GM13976 (cell line): ENCODE results near the gene SZT2.

Experiments
- DNase-seq: peaks from one replicate; pipeline ENCODE4 v3.0.0; 2012; ENCODE audit warnings: low spot score
- in situ Hi-C: fragments of 300-500 bp; cut with MboI; formaldehyde crosslinking; loops from one replicate; pipeline ENCODE4 v1.12.0; 2022; ENCODE audit warnings: low sequenced_read_pairs, mixed read lengths, inconsistent platforms; ENCODE audit not compliant: unreplicated experiment
- TF ChIP-seq, protein P1 (sequence below): IDR thresholded peaks from 2 replicates; pipeline ENCODE4 v1.5.1; 2012; ENCODE audit warnings: borderline replicate concordance, mild to moderate bottlenecking; ENCODE audit not compliant: insufficient read depth; ENCODE audit errors: extremely low read depth, missing control alignments, control extremely low read depth

The SZT2 gene

DNA sequence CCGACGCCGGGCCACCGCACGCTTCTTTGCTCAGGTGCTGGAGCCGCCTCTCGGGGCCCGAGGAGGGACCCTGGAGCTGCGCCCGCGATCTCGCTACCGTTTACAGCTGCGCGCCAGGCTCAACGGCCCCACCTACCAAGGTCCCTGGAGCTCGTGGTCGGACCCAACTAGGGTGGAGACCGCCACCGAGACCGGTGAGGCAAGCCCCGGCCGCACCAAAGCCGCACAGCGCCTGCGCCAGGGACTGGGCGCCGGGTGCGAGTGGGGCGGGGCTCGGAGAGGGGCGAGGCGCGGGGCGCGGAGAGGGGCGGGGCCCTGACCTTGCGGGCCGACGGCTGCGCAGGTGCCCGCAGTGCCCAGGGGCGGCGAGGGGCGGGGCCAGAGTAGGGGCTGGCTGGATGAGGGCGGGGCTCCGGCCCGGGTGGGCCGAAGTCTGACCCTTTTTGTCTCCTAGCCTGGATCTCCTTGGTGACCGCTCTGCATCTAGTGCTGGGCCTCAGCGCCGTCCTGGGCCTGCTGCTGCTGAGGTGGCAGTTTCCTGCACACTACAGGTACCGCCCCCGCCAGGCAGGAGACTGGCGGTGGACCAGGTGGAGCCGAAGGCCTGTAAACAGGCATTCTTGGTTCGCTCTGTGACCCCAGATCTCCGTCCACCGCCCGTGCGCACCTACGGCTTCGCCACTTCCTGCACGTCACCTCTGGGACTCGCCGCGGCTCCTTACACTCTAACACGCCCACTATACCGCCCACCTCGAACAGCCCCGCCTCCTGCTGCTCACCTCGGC lies 40.7 kb upstream of the SZT2 start:
- TF ChIP-seq, protein P1, sequence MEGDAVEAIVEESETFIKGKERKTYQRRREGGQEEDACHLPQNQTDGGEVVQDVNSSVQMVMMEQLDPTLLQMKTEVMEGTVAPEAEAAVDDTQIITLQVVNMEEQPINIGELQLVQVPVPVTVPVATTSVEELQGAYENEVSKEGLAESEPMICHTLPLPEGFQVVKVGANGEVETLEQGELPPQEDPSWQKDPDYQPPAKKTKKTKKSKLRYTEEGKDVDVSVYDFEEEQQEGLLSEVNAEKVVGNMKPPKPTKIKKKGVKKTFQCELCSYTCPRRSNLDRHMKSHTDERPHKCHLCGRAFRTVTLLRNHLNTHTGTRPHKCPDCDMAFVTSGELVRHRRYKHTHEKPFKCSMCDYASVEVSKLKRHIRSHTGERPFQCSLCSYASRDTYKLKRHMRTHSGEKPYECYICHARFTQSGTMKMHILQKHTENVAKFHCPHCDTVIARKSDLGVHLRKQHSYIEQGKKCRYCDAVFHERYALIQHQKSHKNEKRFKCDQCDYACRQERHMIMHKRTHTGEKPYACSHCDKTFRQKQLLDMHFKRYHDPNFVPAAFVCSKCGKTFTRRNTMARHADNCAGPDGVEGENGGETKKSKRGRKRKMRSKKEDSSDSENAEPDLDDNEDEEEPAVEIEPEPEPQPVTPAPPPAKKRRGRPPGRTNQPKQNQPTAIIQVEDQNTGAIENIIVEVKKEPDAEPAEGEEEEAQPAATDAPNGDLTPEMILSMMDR = no peak
- peak; percentile 75 for DNase-seq
- in situ Hi-C loops = no loop called here

DNA sequence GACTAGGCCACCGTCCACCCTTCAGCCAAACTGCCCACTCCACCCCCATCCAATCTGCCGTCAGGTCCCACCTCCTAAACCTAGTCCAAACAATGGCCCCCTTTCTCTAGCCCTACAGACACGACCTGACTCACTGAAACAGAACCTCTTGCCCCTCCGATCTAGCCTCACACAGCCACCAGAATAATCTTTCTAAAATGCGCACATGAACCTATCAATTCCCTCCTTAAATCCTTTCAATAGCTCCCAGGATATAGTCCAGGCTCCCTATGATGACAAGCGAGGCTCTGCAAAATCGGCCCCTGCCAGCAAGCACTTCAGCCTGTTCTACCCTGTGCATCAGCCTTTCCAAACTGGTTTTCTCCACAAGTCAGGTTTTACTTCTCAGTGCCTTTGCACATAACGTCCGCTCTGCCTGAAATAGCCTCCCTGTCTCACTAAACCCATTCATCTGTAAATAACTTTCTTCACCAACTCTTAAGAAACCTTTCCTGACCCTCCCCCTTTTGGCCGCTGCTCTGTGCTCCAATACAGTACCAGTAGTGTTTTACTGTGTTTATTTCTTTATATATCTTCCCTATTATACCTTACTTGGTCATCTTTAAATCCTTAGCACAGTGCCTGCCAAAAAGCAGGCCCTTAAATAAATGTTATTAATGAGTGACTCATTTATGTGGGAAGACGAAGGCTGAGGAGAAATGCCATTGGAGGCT lies 39.9 kb upstream of the SZT2 start:
- TF ChIP-seq, protein P1 = no peak
- no peak for DNase-seq
- in situ Hi-C loops = loop anchor here (25.0 kb wide), 1 partner anchor 112 kb away; no protein-coding TSS in a partner anchor

DNA sequence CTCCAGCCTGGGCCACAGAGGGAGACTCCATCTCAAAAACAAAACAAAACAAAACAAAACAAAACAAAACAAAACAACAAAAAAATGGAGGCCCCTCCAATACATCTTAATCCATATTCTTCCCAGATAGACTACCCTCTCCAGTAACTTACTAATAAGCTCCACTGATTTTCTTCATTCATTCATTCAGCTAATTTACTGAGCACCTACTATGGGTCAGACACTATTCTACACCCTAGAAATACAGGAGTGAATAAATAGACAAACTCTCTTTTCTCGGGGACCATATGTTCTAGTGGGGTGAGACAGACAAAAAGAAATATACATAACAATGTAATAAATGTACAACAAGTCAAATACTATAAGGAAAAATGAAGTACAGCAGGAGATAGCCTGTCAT lies 38.7 kb upstream of the SZT2 start:
- TF ChIP-seq, protein P1 = no peak
- DNase-seq = no peak
- in situ Hi-C loops = loop anchor here (25.0 kb wide), 1 partner anchor 114 kb away; no protein-coding TSS in a partner anchor

DNA sequence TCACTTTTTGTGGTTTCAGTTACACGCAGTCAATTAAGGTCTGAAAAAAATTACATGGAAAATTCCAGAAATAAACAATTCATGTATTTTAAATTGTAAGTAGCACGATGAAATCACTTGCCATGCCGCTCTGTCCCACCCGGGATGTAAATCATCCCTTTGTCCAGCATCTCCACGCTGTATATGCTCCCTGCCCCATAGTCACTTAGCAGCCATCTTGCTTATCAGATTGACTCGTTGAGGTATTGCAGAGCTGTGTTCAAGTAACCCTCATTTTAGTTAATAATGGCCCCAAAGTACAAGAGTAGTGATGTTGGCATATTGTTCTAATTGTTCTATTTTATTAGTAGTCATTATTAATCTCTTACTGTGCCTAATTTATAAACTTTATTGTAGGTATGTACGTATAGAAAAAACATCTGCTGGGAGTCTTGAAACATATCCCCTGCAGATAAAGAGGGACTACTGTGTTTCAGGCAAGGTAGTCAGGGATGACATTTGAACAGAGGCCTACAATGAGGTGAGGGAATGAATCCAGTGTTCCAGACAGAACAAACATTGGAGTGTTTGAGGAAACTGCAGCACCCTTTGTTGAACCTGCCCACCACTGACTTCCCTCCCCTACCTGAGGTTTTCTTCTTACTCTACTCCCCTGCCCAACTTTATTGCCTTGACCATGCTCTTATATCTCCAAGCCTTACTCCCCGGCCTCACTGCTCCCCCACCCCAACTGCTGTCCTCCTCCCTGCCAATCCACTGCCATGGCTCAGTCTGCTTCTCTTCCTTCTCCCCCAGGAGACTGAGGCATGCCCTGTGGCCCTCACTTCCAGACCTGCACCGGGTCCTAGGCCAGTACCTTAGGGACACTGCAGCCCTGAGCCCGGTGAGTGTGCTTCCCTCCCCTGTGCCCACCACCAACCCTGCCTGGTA lies 38.0 kb upstream of the SZT2 start:
- DNase-seq = no peak
- TF ChIP-seq, protein P1 = no peak
- in situ Hi-C loops = loop anchor here (25.0 kb wide), 1 partner anchor 114 kb away; no protein-coding TSS in a partner anchor

DNA sequence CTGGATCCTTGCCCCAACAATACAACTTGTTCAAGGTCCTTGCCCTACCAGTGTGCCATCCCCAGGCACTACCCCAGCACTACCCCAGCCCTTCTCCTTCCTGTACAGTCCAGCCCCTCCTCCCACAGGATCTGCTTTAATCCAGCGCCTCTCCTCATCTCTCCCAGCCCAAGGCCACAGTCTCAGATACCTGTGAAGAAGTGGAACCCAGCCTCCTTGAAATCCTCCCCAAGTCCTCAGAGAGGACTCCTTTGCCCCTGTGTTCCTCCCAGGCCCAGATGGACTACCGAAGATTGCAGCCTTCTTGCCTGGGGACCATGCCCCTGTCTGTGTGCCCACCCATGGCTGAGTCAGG lies 37.4 kb upstream of the SZT2 start:
- no peak for DNase-seq
- TF ChIP-seq, protein P1 = no peak
- in situ Hi-C loops = loop anchor here (25.0 kb wide), 1 partner anchor 115 kb away; no protein-coding TSS in a partner anchor

DNA sequence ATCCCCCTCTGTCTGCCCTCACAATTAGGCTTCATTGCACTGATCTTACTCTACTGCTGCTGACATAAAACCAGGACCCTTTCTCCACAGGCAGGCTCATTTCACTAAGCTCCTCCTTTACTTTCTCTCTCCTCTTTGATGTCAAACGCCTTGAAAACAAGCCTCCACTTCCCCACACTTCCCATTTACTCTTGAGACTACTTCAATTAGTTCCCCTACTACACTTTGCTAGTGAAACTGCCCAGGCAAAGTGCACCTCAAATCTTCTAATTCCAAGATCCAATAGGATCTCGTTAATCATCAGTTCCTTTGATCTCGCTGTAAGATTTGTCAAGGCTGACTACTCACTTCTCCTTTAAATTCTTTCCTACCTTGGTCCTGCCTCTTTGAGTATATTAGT lies 36.8 kb upstream of the SZT2 start:
- in situ Hi-C loops = loop anchor here (25.0 kb wide), 1 partner anchor 116 kb away; no protein-coding TSS in a partner anchor
- DNase-seq = no peak
- TF ChIP-seq, protein P1 = no peak
